ENCODE measurements around the gene CALN1. TPM values are rescaled to one million over a fixed set of nuclear protein-coding genes. Genes with fewer than 3 reads are reported as not detected.

The CALN1 gene
- total RNA-seq, 1 experiment from 2014 or later = not detected

DNA sequence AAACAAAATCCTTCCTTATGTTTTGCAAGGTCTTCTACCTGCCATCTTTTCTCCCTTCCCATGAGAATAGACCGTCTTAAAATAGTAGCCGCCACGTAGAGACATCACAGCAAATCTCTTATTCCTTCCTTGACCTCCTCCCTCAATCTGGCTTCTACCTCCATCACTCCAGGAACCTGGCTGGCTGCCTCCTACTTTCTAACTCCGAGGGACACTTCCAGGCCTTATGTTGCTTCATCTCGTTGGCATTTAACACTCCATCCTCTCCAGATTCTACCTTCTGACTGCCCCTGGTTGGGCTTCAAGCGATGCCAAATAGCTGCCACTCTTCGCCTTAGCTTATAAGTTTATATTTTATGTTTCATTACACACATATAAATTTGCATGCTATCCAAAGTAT, 26.4 kb upstream of the CALN1 start:
- no TSS peak for BruUV-seq (replicated peaks)
- Mint-ChIP-seq H3K27me3 (ENCODE audit: insufficient read depth, unreplicated experiment) (peaks cover 5% of the 10 kb centered on the region), H3K4me1 (ENCODE audit: low read depth, unreplicated experiment) (no peaks in the 10 kb centered on the region), H3K27ac (ENCODE audit: unreplicated experiment) (no peak overlapping the region), H3K9me3 (ENCODE audit: unreplicated experiment) (no peaks in the 10 kb centered on the region), H3K4me3 (ENCODE audit: unreplicated experiment) (no peak overlapping the region), H3K36me3 (ENCODE audit: insufficient read depth, unreplicated experiment) (no peaks in the 10 kb centered on the region)
- Histone ChIP-seq H3K4me1 (no peaks in the 10 kb centered on the region), H3K4me3 (ENCODE audit: low read depth, low read length) (no peak overlapping the region), H3K36me3 (ENCODE audit: control insufficient read depth, insufficient read depth, low read length) (no peaks in the 10 kb centered on the region), H3K27me3 (replicated peaks; ENCODE audit: control insufficient read depth, insufficient read depth, low read length) (no peaks in the 10 kb centered on the region), H3K9me3 (no peaks in the 10 kb centered on the region)
- ChIA-PET POLR2A (no interaction called here), CTCF (no interaction called here)
- DNase-seq = no peak
- TF ChIP-seq, protein P1, sequence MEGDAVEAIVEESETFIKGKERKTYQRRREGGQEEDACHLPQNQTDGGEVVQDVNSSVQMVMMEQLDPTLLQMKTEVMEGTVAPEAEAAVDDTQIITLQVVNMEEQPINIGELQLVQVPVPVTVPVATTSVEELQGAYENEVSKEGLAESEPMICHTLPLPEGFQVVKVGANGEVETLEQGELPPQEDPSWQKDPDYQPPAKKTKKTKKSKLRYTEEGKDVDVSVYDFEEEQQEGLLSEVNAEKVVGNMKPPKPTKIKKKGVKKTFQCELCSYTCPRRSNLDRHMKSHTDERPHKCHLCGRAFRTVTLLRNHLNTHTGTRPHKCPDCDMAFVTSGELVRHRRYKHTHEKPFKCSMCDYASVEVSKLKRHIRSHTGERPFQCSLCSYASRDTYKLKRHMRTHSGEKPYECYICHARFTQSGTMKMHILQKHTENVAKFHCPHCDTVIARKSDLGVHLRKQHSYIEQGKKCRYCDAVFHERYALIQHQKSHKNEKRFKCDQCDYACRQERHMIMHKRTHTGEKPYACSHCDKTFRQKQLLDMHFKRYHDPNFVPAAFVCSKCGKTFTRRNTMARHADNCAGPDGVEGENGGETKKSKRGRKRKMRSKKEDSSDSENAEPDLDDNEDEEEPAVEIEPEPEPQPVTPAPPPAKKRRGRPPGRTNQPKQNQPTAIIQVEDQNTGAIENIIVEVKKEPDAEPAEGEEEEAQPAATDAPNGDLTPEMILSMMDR (IDR thresholded peaks at IDR 0.05; ENCODE audit: insufficient read depth in 1 of 2, low read depth in 1 of 2, low read length in 1 of 2, severe bottlenecking in 1 of 2, unreplicated experiment in 1 of 2) = no peak
- intact Hi-C loops (cut with micrococcal nuclease; ENCODE audit: unreplicated experiment) = no loop called here

GRCh38 chr7:72437610-72438009, 25.5 kb upstream of the CALN1 start:
- no TSS peak for BruUV-seq (replicated peaks)
- H3K27me3 ChIP-seq (replicated peaks; ENCODE audit: control insufficient read depth, insufficient read depth, low read length) = no peaks in the 10 kb centered on the region
- Mint-ChIP-seq H3K36me3 (ENCODE audit: insufficient read depth, unreplicated experiment) (no peaks in the 10 kb centered on the region), H3K4me3 (ENCODE audit: unreplicated experiment) (no peak overlapping the region), H3K27ac (ENCODE audit: unreplicated experiment) (no peak overlapping the region), H3K27me3 (ENCODE audit: insufficient read depth, unreplicated experiment) (peaks cover 5% of the 10 kb centered on the region), H3K4me1 (ENCODE audit: low read depth, unreplicated experiment) (no peaks in the 10 kb centered on the region), H3K9me3 (ENCODE audit: unreplicated experiment) (no peaks in the 10 kb centered on the region)
- POLR2A ChIA-PET = no interaction called here
- intact Hi-C loops (cut with micrococcal nuclease; ENCODE audit: unreplicated experiment) = no loop called here
- no peaks in the 10 kb centered on the region for H3K9me3 ChIP-seq
- H3K36me3 ChIP-seq (ENCODE audit: control insufficient read depth, insufficient read depth, low read length) = no peaks in the 10 kb centered on the region
- TF ChIP-seq, protein P1 (IDR thresholded peaks at IDR 0.05; ENCODE audit: insufficient read depth in 1 of 2, low read depth in 1 of 2, low read length in 1 of 2, severe bottlenecking in 1 of 2, unreplicated experiment in 1 of 2) = no peak
- no peaks in the 10 kb centered on the region for H3K4me1 ChIP-seq
- H3K4me3 ChIP-seq (ENCODE audit: low read depth, low read length) = no peak overlapping the region
- CTCF ChIA-PET = no interaction called here
- no peak for DNase-seq

DNA sequence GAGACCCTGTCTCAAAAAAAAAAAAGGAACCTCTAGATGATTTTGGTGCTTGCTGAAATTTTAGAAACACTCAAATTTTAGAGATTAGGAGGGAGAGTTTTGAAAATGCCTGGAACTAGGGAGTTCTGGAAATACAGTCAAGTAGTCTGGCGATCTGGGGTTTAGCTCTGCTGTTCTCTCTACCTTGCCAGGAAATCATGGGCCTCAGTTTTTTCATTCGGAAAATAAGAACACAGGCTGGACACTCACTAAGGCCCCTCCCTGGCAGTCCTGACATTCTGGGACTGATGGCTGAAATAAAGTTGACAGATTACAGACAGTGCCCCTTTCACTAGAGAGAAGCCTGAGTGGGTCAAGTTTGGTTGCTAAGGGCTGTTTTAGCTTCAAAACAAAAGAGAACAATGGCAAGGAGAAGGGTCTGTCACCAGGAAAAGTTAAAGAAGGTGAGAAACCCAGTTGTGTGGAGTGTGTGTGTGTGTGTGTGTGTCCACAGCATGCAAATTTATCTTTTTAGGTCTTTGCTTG, 25.0 kb upstream of the CALN1 start:
- no peak overlapping the region for H3K27ac Mint-ChIP-seq (ENCODE audit: unreplicated experiment)
- no peaks in the 10 kb centered on the region for H3K36me3 Mint-ChIP-seq (ENCODE audit: insufficient read depth, unreplicated experiment)
- H3K27me3 Mint-ChIP-seq (ENCODE audit: insufficient read depth, unreplicated experiment) = peaks cover 5% of the 10 kb centered on the region
- no peaks in the 10 kb centered on the region for H3K36me3 ChIP-seq (ENCODE audit: control insufficient read depth, insufficient read depth, low read length)
- H3K4me1 ChIP-seq = no peaks in the 10 kb centered on the region
- no peaks in the 10 kb centered on the region for H3K9me3 Mint-ChIP-seq (ENCODE audit: unreplicated experiment)
- no peak overlapping the region for H3K4me3 Mint-ChIP-seq (ENCODE audit: unreplicated experiment)
- CTCF ChIA-PET = no interaction called here
- TF ChIP-seq, protein P1 (IDR thresholded peaks at IDR 0.05; ENCODE audit: insufficient read depth in 1 of 2, low read depth in 1 of 2, low read length in 1 of 2, severe bottlenecking in 1 of 2, unreplicated experiment in 1 of 2) = no peak
- POLR2A ChIA-PET = no interaction called here
- H3K4me3 ChIP-seq (ENCODE audit: low read depth, low read length) = no peak overlapping the region
- no TSS peak for BruUV-seq (replicated peaks)
- intact Hi-C loops (cut with micrococcal nuclease; ENCODE audit: unreplicated experiment) = no loop called here
- H3K9me3 ChIP-seq = no peaks in the 10 kb centered on the region
- H3K27me3 ChIP-seq (replicated peaks; ENCODE audit: control insufficient read depth, insufficient read depth, low read length) = no peaks in the 10 kb centered on the region
- no peak for DNase-seq
- H3K4me1 Mint-ChIP-seq (ENCODE audit: low read depth, unreplicated experiment) = no peaks in the 10 kb centered on the region

Data from Caco-2 (cell line).